Fibroblast of mammary gland (primary cell): ENCODE results near the gene TXNDC2.
"Not testable (repeated sequence)": the region's sequence is repeated elsewhere in the genome, so short reads cannot be mapped to it uniquely, and the experiment has no call there.

ENCODE experiments used
- DNase-seq: peaks from one replicate; pipeline ENCODE4 v3.0.0-alpha.2; 2010; ENCODE audit warnings: low read depth
- H3K4me3 ChIP-seq: 2 replicates; pipeline ENCODE4 v1.5.1; 2011; ENCODE audit warnings: low read depth, mild to moderate bottlenecking, low read length, moderate library complexity; ENCODE audit not compliant: control insufficient read depth
- TF ChIP-seq, protein P1 (sequence below): conservative IDR thresholded peaks from 2 replicates; pipeline ENCODE4 v1.5.1; 2011; ENCODE audit warnings: low read depth, low read length, inconsistent platforms; ENCODE audit not compliant: control insufficient read depth, insufficient read depth

TXNDC2 gene

DNA sequence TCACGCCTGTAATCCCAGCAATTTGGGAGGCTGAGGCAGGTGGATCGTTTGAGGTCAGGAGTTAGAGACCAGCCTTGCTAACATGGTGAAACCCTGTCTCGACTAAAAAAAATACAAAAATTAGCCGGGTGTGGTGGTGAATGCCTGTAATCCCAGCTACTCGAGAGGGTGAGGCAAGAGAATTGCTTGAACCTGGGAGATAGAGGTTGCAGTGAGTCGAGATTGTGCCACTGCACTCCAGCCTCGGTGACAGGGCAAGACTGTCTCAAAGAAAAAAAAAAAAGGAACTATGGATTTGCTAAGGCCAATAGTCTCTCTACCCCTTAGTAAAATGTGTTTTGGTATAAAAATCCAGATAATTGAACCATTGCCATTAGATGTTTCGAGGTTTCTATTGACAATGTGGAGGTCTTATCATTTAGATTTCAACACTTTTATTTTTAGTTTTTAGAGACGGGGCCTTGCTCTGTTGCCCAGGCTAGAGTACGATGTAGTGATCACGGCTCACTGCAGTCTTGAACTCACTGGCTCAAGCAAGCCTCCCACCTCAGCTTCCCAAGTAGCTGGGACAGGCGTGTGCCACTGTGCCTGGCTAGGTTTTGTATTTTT lies 1.1 kb upstream of the TXNDC2 start:
- TF ChIP-seq, protein P1, sequence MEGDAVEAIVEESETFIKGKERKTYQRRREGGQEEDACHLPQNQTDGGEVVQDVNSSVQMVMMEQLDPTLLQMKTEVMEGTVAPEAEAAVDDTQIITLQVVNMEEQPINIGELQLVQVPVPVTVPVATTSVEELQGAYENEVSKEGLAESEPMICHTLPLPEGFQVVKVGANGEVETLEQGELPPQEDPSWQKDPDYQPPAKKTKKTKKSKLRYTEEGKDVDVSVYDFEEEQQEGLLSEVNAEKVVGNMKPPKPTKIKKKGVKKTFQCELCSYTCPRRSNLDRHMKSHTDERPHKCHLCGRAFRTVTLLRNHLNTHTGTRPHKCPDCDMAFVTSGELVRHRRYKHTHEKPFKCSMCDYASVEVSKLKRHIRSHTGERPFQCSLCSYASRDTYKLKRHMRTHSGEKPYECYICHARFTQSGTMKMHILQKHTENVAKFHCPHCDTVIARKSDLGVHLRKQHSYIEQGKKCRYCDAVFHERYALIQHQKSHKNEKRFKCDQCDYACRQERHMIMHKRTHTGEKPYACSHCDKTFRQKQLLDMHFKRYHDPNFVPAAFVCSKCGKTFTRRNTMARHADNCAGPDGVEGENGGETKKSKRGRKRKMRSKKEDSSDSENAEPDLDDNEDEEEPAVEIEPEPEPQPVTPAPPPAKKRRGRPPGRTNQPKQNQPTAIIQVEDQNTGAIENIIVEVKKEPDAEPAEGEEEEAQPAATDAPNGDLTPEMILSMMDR, result no peak
- no peak overlapping the region for H3K4me3 ChIP-seq
- no peak for DNase-seq

DNA sequence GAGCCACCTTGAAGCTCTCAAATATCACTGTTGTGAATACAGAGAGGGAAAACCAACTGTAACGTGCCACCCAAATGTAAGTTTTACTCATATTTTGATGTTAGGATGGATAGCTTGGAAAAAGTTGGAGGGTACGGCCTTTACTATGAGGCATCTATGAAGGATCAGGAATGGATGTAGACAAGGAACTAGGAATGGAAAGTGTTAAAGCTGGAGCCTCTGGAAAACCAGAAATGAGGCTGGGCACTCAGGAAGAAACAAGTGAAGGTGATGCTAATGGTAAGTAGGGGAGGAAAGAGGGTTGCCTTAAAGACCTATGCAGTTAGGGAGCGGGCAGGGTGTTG lies 204 bp downstream of the TXNDC2 start:
- no peak for DNase-seq
- H3K4me3 ChIP-seq, result no peak overlapping the region
- TF ChIP-seq, protein P1, result no peak

DNA sequence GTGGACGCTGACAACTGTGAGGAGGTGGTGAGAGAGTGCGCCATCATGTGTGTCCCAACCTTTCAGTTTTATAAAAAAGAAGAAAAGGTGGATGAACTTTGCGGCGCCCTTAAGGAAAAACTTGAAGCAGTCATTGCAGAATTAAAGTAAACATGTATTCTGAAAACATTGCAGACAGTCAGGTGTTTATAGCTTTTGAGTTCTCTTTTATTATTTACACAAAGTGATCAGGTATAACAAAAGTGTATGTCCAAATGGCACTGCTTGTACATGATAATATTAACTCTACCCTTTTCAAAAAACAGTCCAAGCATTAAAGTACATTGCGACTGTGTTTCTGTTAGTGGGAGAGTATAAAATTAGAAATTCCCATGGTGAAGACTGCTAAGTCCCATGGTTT lies 2.2 kb downstream of the TXNDC2 start:
- no peak overlapping the region for H3K4me3 ChIP-seq
- TF ChIP-seq, protein P1, result no peak
- no peak for DNase-seq

DNA sequence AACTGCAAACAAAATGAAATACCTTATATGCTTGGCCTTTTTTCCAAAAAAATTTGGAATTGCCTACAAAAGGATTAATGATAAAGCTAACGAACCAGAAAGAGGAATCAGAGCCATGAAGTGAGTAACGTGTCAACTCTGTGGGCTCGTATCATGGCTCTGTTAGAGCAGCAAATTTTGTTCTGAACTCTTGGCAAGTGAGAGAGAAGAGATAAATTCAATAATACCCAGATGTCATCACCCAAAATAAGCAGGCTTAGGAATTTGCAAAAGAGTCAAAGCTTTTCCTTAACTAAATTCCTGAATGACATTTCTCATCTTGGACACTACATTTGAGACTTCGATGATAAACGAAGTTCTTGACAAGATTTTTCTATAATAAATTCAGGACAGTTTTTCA lies 4.4 kb downstream of the TXNDC2 start:
- no peak for DNase-seq
- TF ChIP-seq, protein P1, result no peak
- no peak overlapping the region for H3K4me3 ChIP-seq

DNA sequence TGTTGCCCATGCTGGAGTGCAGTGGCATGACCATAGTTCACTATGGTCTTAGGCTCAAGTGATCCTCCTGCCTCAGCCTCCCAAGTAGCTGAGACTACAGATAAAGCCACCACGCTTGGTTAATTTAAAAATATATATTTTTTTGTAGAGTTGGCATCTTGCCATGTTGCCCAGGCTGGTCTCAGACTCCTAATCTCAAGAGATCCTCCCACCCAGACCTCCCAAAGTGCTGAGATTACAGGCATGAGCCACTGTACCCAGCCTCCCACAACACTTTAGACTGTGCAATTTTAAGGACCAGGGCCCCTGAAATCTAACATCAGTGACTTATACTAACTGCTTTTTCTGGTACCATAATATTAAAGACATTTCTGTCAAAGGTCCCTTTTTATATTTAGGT lies 5.2 kb downstream of the TXNDC2 start:
- TF ChIP-seq, protein P1, result no peak
- no peak overlapping the region for H3K4me3 ChIP-seq
- DNase-seq, result no peak

DNA sequence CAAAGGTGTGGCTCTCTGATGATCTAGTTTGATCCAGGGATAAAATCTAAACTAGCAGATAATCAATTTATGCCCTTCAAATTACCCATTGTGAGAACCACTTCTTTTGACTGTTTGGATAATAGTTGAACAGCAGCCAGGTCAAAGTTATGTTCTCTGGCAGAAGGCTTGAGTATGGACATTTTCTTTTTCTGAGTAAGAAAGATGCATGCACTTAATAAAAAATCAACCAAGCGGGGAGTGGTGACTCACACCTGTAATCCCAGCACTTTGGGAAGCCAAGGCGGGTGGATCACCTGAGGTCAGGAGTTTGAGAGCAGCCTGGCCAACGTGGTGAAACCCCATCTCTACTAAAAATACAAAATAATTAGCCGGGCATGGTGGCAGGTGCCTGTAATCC lies 5.7 kb downstream of the TXNDC2 start:
- peak; percentile 31 for DNase-seq

DNA sequence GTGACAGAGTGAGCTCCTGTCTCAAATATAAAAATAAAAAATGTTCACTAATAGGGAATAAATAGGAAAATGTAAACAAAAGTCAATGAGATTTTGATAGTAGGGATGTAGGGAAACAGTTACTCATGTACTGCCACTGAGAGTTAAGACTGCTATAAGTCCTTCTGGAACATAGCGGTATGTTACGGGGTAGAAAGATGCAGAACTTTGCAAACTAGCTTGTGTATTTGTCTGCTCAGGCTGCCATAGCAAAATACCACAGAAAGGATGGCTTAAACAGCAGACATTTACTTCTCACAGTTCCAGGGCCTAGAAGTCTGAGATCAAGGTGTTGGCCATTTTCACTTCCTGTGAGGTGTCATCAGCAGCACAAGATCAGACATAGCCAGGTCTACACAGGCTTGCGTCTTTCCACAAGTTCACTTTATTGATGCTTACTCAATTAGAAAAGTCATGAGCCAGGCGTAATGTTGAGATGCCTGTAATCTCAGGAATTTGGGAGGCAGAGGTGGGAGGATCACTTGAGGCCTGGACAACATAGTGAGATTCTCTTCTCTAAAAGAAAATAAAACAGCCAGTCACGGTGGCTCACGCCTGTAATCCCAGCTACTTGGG lies 8.8 kb downstream of the TXNDC2 start:
- no peak overlapping the region for H3K4me3 ChIP-seq
- TF ChIP-seq, protein P1, result no peak
- no peak for DNase-seq

More for the DNA sequence above, 5.7 kb downstream of the TXNDC2 start:
- not testable (repeated sequence) for H3K4me3 ChIP-seq
